ENCODE results near the gene BLID.

DNA sequence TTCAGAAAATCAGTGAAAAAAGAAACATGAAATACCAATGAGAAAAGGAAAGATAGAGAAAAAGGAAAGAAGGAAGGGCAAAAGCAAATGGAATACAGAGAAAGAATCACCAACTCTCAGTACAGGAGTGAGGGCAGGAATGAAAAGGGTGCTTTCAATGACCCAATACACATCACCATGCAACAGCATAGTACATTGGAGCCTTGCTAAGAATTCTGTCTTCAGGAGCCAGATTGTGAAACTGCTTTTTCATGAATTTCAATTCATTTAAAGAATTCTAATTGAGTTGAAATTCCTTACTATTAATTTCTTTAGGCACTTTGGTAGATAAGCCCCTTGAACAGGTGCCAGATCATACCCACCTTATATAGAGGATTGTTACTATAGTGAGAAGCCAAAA is 34.9 kb downstream of the BLID start:
- no peak for TF ChIP-seq EZH2phosphoT487 (conservative IDR thresholded peaks at IDR 0.05; ENCODE audit: low read length)
- TF ChIP-seq, protein P1, sequence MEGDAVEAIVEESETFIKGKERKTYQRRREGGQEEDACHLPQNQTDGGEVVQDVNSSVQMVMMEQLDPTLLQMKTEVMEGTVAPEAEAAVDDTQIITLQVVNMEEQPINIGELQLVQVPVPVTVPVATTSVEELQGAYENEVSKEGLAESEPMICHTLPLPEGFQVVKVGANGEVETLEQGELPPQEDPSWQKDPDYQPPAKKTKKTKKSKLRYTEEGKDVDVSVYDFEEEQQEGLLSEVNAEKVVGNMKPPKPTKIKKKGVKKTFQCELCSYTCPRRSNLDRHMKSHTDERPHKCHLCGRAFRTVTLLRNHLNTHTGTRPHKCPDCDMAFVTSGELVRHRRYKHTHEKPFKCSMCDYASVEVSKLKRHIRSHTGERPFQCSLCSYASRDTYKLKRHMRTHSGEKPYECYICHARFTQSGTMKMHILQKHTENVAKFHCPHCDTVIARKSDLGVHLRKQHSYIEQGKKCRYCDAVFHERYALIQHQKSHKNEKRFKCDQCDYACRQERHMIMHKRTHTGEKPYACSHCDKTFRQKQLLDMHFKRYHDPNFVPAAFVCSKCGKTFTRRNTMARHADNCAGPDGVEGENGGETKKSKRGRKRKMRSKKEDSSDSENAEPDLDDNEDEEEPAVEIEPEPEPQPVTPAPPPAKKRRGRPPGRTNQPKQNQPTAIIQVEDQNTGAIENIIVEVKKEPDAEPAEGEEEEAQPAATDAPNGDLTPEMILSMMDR (IDR thresholded peaks at IDR 0.05; ENCODE audit: insufficient read depth, low read length, poor library complexity, severe bottlenecking) = no peak
